Panc1 (cell line): ENCODE results near the gene SLC44A3. TPM values are rescaled to one million over a fixed set of nuclear protein-coding genes. Genes with fewer than 3 reads are reported as not detected.

Source experiments
- ATAC-seq: fragments of 200-7000 bp; cut with Tn5 transposase; 2 replicates; pipeline ENCODE4 v1.9.1; 2020; ENCODE audit warnings: mild to moderate bottlenecking, moderate library complexity
- BruUV-seq: library from RNA; stranded (reverse); fragments of 400-500 nt; replicated peaks from 2 replicates; lab custom pipeline; 2021; lab: Mats Ljungman, UMichigan
- CTCF ChIA-PET: fragments of 300-600 bp; sonication (Branson Sonifier 250); formaldehyde crosslinking; loops from one replicate; lab custom pipeline; 2022; ENCODE audit warnings: antibody characterized with exemption; lab: Charles Lee
- POLR2A ChIA-PET: fragments of 300-600 bp; sonication (Branson Sonifier 250); formaldehyde crosslinking; loops from one replicate; lab custom pipeline; 2022; ENCODE audit warnings: antibody characterized with exemption; lab: Charles Lee
- DNase-seq: peaks from one replicate; pipeline ENCODE4 v3.0.0-alpha.2; 2010; ENCODE audit warnings: low read depth, low spot score
- H3K27ac ChIP-seq: 2 replicates; pipeline ENCODE4 v1.5.1; 2011; ENCODE audit warnings: mild to moderate bottlenecking, low read length, inconsistent platforms
- H3K27me3 ChIP-seq: fragments of 200-500 bp; sonication (Bioruptor generic); 2 replicates; pipeline ENCODE4 v1.6.0; 2014; ENCODE audit warnings: low read length, inconsistent platforms; ENCODE audit not compliant: control insufficient read depth, insufficient read depth
- H3K36me3 ChIP-seq: fragments of 200-500 bp; sonication (Bioruptor generic); 2 replicates; pipeline ENCODE4 v1.5.1; 2014; ENCODE audit warnings: inconsistent platforms, mild to moderate bottlenecking, low read length, moderate library complexity; ENCODE audit not compliant: control insufficient read depth, insufficient read depth
- H3K4me1 ChIP-seq: 2 replicates; pipeline ENCODE4 v1.5.1; 2011; ENCODE audit warnings: inconsistent platforms, mild to moderate bottlenecking, low read length, moderate library complexity; ENCODE audit not compliant: control insufficient read depth, insufficient read depth
- H3K4me3 ChIP-seq, 2 experiments: 2 replicates each; pipeline ENCODE4 v1.5.1; 2011 to 2012; ENCODE audit warnings: low read depth in 2 of 2, low read length in 2 of 2, mild to moderate bottlenecking in 2 of 2, inconsistent platforms in 1 of 2, moderate library complexity in 1 of 2
- H3K9me3 ChIP-seq: fragments of 200-500 bp; sonication (Bioruptor generic); 2 replicates; pipeline ENCODE4 v1.5.1; 2014; ENCODE audit warnings: low read depth, mild to moderate bottlenecking, inconsistent platforms, low read length, moderate library complexity; ENCODE audit not compliant: control insufficient read depth, insufficient read depth
- POLR2AphosphoS5 ChIP-seq: IDR thresholded peaks from 2 replicates; pipeline ENCODE4 v1.6.1; 2012; ENCODE audit warnings: mild to moderate bottlenecking, low read depth, low read length, moderate library complexity
- SIN3A ChIP-seq: IDR thresholded peaks from 2 replicates; pipeline ENCODE4 v1.6.1; 2012; ENCODE audit warnings: low read depth, mild to moderate bottlenecking, low read length, moderate library complexity, borderline replicate concordance; ENCODE audit not compliant: insufficient read depth
- TCF7L2 ChIP-seq: IDR thresholded peaks from 2 replicates; pipeline ENCODE4 v1.6.1; 2011; ENCODE audit warnings: mild to moderate bottlenecking, low read depth, low read length, inconsistent platforms
- in situ Hi-C: cut with HindIII; loops from 2 replicates; pipeline ENCODE4 v1.10.0; 2016; ENCODE audit warnings: low sequenced_read_pairs, low pct_unique_long_range_greater_than_20kb
- intact Hi-C: fragments of 100-400 bp; cut with micrococcal nuclease; formaldehyde crosslinking; loops from one replicate; pipeline ENCODE4 v1.10.0; 2022; ENCODE audit not compliant: unreplicated experiment
- total RNA-seq: library from RNA; stranded (reverse); gene quantifications from one replicate; pipeline ENCODE4 v1.2.1, GENCODE V29; 2021; ENCODE audit not compliant: unreplicated experiment
- TF ChIP-seq, protein P1 (sequence below), 2 experiments: IDR thresholded peaks; 2 replicates each; pipeline ENCODE4 v1.6.1; 2011 to 2012; ENCODE audit warnings: low read depth in 2 of 2, control low read depth in 1 of 2, low read length in 1 of 2, mild to moderate bottlenecking in 1 of 2, moderate library complexity in 1 of 2; ENCODE audit not compliant: insufficient read depth in 1 of 2
- TF ChIP-seq, protein P2 (sequence below): fragments of 450-650 bp; IDR thresholded peaks from 2 replicates; pipeline ENCODE4 v1.5.1; 2017; ENCODE audit warnings: mild to moderate bottlenecking

Gene SLC44A3
- total RNA-seq, 1 experiment from 2014 or later, result 1.3 TPM

DNA sequence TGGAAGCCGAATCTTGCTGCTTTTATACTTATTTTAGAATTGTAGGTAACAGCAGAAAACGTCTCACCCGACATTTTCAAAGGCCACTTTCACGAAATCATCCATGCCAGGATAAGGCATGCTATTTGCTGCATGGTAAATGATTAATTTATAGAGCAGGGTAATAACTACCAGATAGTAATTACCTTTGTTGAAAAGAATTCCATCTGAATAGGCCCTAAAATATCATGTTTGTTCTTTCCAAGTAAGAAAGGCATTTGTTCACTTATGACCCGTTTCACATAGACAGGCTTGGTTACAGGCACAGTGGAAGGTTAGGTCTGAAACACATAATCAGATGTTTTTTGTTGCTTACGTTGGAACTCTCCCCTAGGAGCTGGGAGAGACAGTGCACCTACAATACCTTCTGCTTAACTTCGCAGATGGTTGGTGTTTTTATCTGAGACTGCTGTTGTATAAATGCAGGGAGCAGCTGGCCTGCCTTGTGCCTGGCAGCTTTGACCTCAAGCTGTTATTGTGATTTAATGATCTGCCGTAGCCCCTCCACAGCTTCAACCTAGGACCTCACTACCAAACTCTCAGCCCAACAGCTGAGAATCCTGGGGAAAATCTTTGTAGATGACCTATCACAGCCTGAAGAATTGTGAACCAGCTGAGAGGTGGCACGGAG lies 1.6 kb downstream of the SLC44A3 start:
- BruUV-seq, result no TSS peak
- Histone ChIP-seq H3K27me3 (peaks cover 4% of the 10 kb centered on the region), H3K27ac (no peak overlapping the region), H3K4me3 (no peak overlapping the region), H3K9me3 (no peaks in the 10 kb centered on the region), H3K36me3 (no peaks in the 10 kb centered on the region; the same call in 1 of the 2 replicates), H3K4me1 (no peaks in the 10 kb centered on the region; the same call in 1 of the 2 replicates)
- ChIA-PET POLR2A (no interaction called here), CTCF (no interaction called here)
- ATAC-seq (no peak), DNase-seq (no peak)
- in situ Hi-C loops (no loop called here), intact Hi-C loops (no loop called here)
- TF ChIP-seq, protein P1, sequence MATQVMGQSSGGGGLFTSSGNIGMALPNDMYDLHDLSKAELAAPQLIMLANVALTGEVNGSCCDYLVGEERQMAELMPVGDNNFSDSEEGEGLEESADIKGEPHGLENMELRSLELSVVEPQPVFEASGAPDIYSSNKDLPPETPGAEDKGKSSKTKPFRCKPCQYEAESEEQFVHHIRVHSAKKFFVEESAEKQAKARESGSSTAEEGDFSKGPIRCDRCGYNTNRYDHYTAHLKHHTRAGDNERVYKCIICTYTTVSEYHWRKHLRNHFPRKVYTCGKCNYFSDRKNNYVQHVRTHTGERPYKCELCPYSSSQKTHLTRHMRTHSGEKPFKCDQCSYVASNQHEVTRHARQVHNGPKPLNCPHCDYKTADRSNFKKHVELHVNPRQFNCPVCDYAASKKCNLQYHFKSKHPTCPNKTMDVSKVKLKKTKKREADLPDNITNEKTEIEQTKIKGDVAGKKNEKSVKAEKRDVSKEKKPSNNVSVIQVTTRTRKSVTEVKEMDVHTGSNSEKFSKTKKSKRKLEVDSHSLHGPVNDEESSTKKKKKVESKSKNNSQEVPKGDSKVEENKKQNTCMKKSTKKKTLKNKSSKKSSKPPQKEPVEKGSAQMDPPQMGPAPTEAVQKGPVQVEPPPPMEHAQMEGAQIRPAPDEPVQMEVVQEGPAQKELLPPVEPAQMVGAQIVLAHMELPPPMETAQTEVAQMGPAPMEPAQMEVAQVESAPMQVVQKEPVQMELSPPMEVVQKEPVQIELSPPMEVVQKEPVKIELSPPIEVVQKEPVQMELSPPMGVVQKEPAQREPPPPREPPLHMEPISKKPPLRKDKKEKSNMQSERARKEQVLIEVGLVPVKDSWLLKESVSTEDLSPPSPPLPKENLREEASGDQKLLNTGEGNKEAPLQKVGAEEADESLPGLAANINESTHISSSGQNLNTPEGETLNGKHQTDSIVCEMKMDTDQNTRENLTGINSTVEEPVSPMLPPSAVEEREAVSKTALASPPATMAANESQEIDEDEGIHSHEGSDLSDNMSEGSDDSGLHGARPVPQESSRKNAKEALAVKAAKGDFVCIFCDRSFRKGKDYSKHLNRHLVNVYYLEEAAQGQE (IDR thresholded peaks at IDR 0.05; ENCODE audit: insufficient read depth in 1 of 2, low read depth in 2 of 2, low read length in 1 of 2), result no peak
- TF ChIP-seq TCF7L2 (no peak), POLR2AphosphoS5 (no peak), SIN3A (no peak)
- TF ChIP-seq, protein P2, sequence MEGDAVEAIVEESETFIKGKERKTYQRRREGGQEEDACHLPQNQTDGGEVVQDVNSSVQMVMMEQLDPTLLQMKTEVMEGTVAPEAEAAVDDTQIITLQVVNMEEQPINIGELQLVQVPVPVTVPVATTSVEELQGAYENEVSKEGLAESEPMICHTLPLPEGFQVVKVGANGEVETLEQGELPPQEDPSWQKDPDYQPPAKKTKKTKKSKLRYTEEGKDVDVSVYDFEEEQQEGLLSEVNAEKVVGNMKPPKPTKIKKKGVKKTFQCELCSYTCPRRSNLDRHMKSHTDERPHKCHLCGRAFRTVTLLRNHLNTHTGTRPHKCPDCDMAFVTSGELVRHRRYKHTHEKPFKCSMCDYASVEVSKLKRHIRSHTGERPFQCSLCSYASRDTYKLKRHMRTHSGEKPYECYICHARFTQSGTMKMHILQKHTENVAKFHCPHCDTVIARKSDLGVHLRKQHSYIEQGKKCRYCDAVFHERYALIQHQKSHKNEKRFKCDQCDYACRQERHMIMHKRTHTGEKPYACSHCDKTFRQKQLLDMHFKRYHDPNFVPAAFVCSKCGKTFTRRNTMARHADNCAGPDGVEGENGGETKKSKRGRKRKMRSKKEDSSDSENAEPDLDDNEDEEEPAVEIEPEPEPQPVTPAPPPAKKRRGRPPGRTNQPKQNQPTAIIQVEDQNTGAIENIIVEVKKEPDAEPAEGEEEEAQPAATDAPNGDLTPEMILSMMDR, result no peak

DNA sequence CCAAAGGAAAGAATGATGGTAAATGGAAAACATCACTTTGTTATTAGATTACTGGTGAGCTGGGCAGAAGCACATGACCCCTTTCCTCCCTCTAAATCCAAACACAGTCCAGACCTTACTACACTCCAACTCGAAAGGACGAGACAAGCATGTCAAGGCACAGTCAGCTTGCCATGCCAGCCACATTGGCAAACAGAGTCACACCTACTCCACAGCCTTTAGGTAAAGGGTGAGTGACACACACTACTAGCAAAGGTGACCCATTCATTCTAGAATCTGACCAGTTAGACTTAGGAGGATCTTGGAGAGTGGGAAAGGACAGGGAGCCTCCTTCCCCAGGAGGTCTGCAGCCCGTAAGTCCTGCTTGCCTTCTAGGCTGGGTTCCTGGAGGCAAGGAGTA lies 3.0 kb downstream of the SLC44A3 start:
- no peaks in the 10 kb centered on the region; the same call in 1 of the 2 replicates for H3K4me1 ChIP-seq
- H3K27ac ChIP-seq, result no peak overlapping the region
- ChIA-PET CTCF (no interaction called here), POLR2A (no interaction called here)
- TF ChIP-seq, protein P1 (IDR thresholded peaks at IDR 0.05; ENCODE audit: insufficient read depth in 1 of 2, low read depth in 2 of 2, low read length in 1 of 2), result no peak
- TF ChIP-seq, protein P2, result no peak
- TF ChIP-seq POLR2AphosphoS5 (no peak), SIN3A (no peak), TCF7L2 (no peak)
- in situ Hi-C loops, result no loop called here
- ATAC-seq (no peak), DNase-seq (no peak)
- intact Hi-C loops, result no loop called here
- no peaks in the 10 kb centered on the region for H3K9me3 ChIP-seq
- H3K27me3 ChIP-seq, result peaks cover 4% of the 10 kb centered on the region
- H3K4me3 ChIP-seq, result no peak overlapping the region
- BruUV-seq, result no TSS peak
- no peaks in the 10 kb centered on the region; the same call in 1 of the 2 replicates for H3K36me3 ChIP-seq
